Chondrocyte (in vitro differentiated cells): ENCODE results near the gene TM6SF1. TPM values are rescaled to one million over a fixed set of nuclear protein-coding genes. Genes with fewer than 3 reads are reported as not detected.
"Not testable (repeated sequence)": the region's sequence is repeated elsewhere in the genome, so short reads cannot be mapped to it uniquely, and the experiment has no call there.

Experiments used
- DNase-seq: peaks from one replicate; pipeline ENCODE4 v3.0.0; 2021; ENCODE audit warnings: mixed read lengths, low spot score
- H3K27ac Mint-ChIP-seq: one replicate; pipeline ENCODE4 v1.8.0; 2021; ENCODE audit warnings: mild to moderate bottlenecking, moderate library complexity, mixed read lengths; ENCODE audit not compliant: unreplicated experiment
- H3K27me3 Mint-ChIP-seq: 2 replicates; pipeline ENCODE4 v1.8.0; 2021; ENCODE audit warnings: low read depth, mixed read lengths
- H3K36me3 Mint-ChIP-seq: 2 replicates; pipeline ENCODE4 v1.8.0; 2021; ENCODE audit warnings: low read depth, mixed read lengths
- H3K4me1 Mint-ChIP-seq: 2 replicates; pipeline ENCODE4 v1.8.0; 2021; ENCODE audit warnings: low read depth, mild to moderate bottlenecking, mixed read lengths
- H3K4me3 Mint-ChIP-seq: one replicate; pipeline ENCODE4 v1.8.0; 2021; ENCODE audit warnings: mild to moderate bottlenecking, moderate library complexity, mixed read lengths; ENCODE audit not compliant: unreplicated experiment
- H3K9me3 Mint-ChIP-seq: 2 replicates; pipeline ENCODE4 v1.8.0; 2021; ENCODE audit warnings: low read depth, mixed read lengths
- total RNA-seq: library from RNA; stranded (reverse); gene quantifications from 3 replicates; pipeline ENCODE4 v1.2.1, GENCODE V29; 2021
- TF ChIP-seq, protein P1 (sequence below): fragments of 200-600 bp; sonication (generic); IDR thresholded peaks from 2 replicates; pipeline ENCODE4 v1.5.0; 2021; ENCODE audit warnings: antibody characterized with exemption, mild to moderate bottlenecking, moderate library complexity

TM6SF1 gene
- total RNA-seq, 1 donor from 2014 or later = 22.3 TPM

DNA sequence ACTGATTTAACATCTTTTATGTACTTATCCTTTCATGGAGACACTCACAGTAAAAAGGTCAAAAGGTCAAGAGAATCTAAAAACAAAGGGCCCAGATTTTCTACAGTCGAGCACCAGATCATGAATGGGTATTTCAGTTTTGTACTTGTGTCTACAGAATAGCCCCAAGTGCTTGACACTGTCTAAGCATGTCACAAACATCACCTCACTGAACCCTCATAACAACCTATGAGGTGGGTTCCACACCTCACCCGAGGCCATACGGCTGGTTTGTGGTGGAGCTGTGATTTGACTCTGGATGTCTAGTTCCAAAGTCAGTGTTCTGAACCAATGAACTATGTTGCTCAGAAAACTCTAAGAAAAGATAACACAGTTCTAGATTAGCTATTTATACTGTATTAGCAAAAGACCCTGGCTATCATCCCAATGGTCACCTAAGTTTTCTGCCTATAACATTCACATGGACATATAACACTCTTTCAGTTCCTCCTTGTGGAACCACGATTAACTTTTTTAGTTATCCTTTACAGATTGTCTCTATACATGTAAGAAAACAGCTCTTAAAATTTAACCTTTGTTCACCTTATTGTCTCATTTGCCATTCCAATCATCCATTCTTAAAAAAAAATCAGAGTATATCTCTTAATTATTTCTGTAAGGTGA lies 25.5 kb downstream of the TM6SF1 start:
- Mint-ChIP-seq H3K36me3 (peaks cover 20% of the 10 kb centered on the region), H3K27me3 (no peaks in the 10 kb centered on the region), H3K4me3 (no peak overlapping the region), H3K27ac (no peak overlapping the region), H3K9me3 (no peaks in the 10 kb centered on the region), H3K4me1 (no peaks in the 10 kb centered on the region)
- TF ChIP-seq, protein P1, sequence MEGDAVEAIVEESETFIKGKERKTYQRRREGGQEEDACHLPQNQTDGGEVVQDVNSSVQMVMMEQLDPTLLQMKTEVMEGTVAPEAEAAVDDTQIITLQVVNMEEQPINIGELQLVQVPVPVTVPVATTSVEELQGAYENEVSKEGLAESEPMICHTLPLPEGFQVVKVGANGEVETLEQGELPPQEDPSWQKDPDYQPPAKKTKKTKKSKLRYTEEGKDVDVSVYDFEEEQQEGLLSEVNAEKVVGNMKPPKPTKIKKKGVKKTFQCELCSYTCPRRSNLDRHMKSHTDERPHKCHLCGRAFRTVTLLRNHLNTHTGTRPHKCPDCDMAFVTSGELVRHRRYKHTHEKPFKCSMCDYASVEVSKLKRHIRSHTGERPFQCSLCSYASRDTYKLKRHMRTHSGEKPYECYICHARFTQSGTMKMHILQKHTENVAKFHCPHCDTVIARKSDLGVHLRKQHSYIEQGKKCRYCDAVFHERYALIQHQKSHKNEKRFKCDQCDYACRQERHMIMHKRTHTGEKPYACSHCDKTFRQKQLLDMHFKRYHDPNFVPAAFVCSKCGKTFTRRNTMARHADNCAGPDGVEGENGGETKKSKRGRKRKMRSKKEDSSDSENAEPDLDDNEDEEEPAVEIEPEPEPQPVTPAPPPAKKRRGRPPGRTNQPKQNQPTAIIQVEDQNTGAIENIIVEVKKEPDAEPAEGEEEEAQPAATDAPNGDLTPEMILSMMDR = no peak
- DNase-seq = no peak

DNA sequence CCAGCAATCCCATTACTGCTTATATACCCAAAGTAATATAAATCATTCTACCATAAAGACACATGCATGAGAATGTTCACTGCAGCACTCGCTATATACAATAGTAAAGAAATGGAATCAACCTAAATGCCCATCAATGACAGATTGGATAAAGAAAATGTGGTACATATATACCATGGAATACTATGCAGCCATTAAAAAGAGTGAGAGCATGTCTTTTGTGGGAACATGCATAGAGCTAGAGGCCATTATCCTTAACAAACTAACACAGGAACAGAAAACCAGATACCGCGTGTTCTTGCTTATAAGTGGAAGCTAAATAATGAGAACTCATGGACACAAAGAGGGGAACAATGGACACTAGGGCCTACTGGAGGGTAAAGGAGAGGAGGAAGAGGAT lies 34.7 kb downstream of the TM6SF1 start:
- DNase-seq, H3K4me1 Mint-ChIP-seq, H3K9me3 Mint-ChIP-seq, H3K4me3 Mint-ChIP-seq, H3K27ac Mint-ChIP-seq, H3K27me3 Mint-ChIP-seq: not testable (repeated sequence)
- H3K36me3 Mint-ChIP-seq = peaks cover 36% of the 10 kb centered on the region

DNA sequence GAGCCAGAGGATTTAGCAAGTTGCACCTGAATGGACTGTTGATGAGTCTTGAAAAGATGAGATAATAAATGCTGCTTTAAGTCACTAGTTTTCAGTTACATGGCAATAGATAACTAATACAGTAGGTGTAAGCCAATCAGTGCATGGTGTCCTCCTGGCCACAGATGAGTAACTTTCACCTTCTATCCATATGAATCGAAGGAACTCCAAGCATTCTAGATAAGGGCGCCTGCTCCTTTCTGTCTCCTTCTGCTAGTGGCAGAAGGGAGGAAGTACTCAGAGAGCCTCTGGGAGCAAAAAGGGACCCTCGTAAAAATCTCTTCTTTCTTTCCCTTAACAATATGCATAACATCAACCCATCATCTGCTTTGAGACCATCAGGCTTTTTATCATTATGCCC lies 37.3 kb downstream of the TM6SF1 start:
- H3K4me3 Mint-ChIP-seq = no peak overlapping the region
- H3K27me3 Mint-ChIP-seq = no peaks in the 10 kb centered on the region
- H3K36me3 Mint-ChIP-seq = peaks cover 51% of the 10 kb centered on the region
- TF ChIP-seq, protein P1 = no peak
- peaks cover 5% of the 10 kb centered on the region for H3K9me3 Mint-ChIP-seq
- no peak for DNase-seq
- H3K4me1 Mint-ChIP-seq = no peaks in the 10 kb centered on the region
- H3K27ac Mint-ChIP-seq = no peak overlapping the region

DNA sequence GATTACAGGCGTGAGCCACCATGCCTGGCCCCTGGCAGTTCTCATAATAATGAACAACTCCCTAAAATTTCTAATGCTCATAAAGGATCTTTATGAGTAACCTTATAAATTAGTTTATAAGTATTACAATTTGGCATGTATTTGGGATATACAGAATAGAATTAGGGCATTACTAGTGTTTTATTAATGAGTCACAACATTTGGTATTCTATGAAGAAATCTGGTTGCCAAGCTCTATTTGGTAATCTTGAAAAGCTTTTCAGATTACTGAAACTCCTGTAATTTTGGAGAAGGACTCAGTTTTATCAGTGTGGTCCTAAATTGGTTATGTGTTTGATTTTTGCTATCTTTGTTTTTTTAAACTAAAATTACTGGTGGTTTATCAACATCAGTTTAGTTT lies 45.8 kb downstream of the TM6SF1 start:
- Mint-ChIP-seq H3K9me3 (no peaks in the 10 kb centered on the region), H3K4me1 (peaks cover 8% of the 10 kb centered on the region), H3K4me3 (no peak overlapping the region), H3K27ac (no peak overlapping the region), H3K27me3 (no peaks in the 10 kb centered on the region), H3K36me3 (peaks cover 28% of the 10 kb centered on the region)
- TF ChIP-seq, protein P1 = no peak
- DNase-seq = no peak

DNA sequence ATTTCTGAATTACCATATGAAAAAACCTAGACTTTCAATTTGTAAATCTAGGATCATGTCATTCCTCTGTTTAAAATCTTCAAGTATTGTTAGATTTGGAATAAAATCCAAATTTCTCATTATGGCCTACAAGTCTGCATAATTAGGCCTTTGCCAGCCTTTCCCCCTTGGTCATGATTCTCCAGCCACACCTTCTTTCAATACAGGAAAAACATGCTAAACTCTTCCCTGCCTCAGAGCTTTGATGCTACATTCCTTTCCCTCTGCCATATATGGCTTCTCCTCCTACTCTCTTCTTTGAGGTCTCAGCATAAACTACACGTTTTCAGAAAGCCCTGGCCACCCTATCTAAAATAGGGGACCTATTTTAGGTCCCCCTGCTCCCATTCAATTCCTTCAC lies 48.5 kb downstream of the TM6SF1 start:
- peaks cover 17% of the 10 kb centered on the region for H3K36me3 Mint-ChIP-seq
- no peak overlapping the region for H3K4me3 Mint-ChIP-seq
- H3K27me3 Mint-ChIP-seq = no peaks in the 10 kb centered on the region
- no peak overlapping the region for H3K27ac Mint-ChIP-seq
- TF ChIP-seq, protein P1 = no peak
- peaks cover 8% of the 10 kb centered on the region for H3K4me1 Mint-ChIP-seq
- no peak for DNase-seq
- H3K9me3 Mint-ChIP-seq = no peaks in the 10 kb centered on the region

DNA sequence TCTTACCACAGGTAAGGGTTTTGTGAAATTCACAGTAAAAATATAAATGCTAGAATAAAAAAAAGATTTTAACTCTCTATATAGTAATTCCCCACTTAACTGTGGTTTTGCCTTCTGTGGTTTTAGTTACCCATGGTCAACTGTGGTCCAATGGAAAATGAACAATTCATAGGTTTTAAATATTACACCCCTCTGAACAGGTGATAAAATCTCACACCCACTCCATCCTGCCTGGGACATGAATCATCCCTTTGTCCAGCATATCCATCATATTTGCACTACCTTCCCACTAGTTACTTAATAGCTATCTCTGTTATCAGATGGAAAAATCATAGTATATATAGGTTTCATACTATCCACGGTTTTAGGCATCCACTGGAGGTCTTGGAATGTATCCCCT lies 50.9 kb downstream of the TM6SF1 start:
- Mint-ChIP-seq H3K27me3 (no peaks in the 10 kb centered on the region), H3K4me3 (no peak overlapping the region), H3K27ac (no peak overlapping the region), H3K36me3 (peaks cover 21% of the 10 kb centered on the region), H3K9me3 (no peaks in the 10 kb centered on the region), H3K4me1 (peaks cover 14% of the 10 kb centered on the region)
- DNase-seq = no peak
- TF ChIP-seq, protein P1 = no peak
